Naive B cell (primary cell): ENCODE results near the gene APRT. TPM values are rescaled to one million over a fixed set of nuclear protein-coding genes. Genes with fewer than 3 reads are reported as not detected.

Experiments used
- ATAC-seq, 2 donors: fragments of 150-1000 bp; cut with Tn5 transposase; 2 replicates each; pipeline ENCODE4 v1.10.0; 2021; ENCODE audit warnings: low read depth in 2 of 2, mild to moderate bottlenecking in 2 of 2, moderate library complexity in 2 of 2
- DNase-seq: peaks from one replicate; pipeline ENCODE4 v3.0.0; 2022
- H3K27ac Mint-ChIP-seq, 6 donors: one replicate each; pipeline ENCODE4 v1.8.0; 2020 to 2022; ENCODE audit warnings: mild to moderate bottlenecking in 6 of 6, mixed read lengths in 6 of 6, moderate library complexity in 5 of 6, inconsistent platforms in 2 of 6
- H3K27me3 Mint-ChIP-seq, 3 donors: one replicate each; pipeline ENCODE4 v1.8.0; 2021 to 2022; ENCODE audit warnings: mixed read lengths in 3 of 3, mild to moderate bottlenecking in 1 of 3
- H3K36me3 Mint-ChIP-seq, 2 donors: one replicate each; pipeline ENCODE4 v1.8.0; 2020 to 2022; ENCODE audit warnings: mixed read lengths in 2 of 2, inconsistent platforms in 1 of 2, mild to moderate bottlenecking in 1 of 2
- H3K4me1 Mint-ChIP-seq, 3 donors: one replicate each; pipeline ENCODE4 v1.8.0; 2020 to 2022; ENCODE audit warnings: mixed read lengths in 3 of 3, inconsistent platforms in 1 of 3, mild to moderate bottlenecking in 1 of 3, moderate library complexity in 1 of 3
- H3K4me3 Mint-ChIP-seq, 8 donors: one replicate each; pipeline ENCODE4 v1.8.0; 2020 to 2022; ENCODE audit warnings: mild to moderate bottlenecking in 8 of 8, mixed read lengths in 8 of 8, moderate library complexity in 8 of 8, inconsistent platforms in 2 of 8
- H3K9me3 Mint-ChIP-seq, 7 donors: one replicate each; pipeline ENCODE4 v1.8.0; 2020 to 2022; ENCODE audit warnings: mixed read lengths in 7 of 7, mild to moderate bottlenecking in 5 of 7, inconsistent platforms in 2 of 7, moderate library complexity in 1 of 7
- polyA plus RNA-seq, 6 donors: library from polyadenylated mRNA; unstranded; fragments of 300-500 nt; fragmentation: Illumina TruSeq; gene quantifications; one replicate each; pipeline ENCODE4 v1.2.3, GENCODE V29; 2021; ENCODE audit warnings: low read depth in 6 of 6

The APRT gene
- polyA plus RNA-seq, 6 donors from 2014 or later: 330 to 484 (median 384) TPM

DNA sequence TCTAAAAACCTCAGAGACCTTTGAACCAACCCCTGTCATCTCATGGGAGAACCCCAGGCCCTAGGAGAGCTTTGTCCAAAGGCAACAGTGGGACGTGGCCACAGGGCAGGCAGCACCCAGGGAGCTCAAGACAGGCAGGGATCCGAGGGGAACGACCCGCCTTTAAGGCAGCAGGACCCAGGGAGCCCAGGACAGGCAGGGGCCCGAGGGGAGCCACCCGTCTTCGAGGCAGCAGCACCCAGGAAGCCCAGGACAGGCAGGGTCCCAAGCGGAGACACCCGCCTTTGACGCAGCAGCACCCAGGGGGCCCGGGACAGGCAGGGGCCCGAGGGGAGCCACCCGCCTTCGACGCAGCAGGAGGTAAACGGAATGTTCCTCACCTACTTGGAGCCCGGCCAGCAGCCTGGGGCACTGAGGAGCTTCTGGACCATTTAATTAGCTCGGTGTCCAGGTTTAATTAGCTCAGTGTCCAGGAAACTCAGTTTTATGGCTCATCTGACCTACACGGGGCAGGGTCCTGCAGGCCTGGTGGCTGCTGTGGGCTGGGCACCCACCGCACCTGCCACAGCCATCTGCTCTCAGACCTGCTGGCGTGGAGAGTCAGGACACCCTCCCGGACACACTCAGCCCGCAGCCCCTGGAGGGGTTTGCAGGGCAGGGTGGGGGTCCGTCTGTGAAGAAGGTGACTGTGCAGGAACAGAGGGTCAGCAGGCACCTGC, 51.1 kb downstream of the APRT start:
- ATAC-seq (no peak), DNase-seq (no peak)
- H3K27ac Mint-ChIP-seq: no peak overlapping the region
- no peak overlapping the region for H3K4me3 Mint-ChIP-seq
- peaks cover 0 to 1% (median 0%) of the 10 kb centered on the region in 7 donors for H3K9me3 Mint-ChIP-seq
- H3K27me3 Mint-ChIP-seq: no peaks in the 10 kb centered on the region
- H3K4me1 Mint-ChIP-seq: peaks cover 12 to 22% (median 21%) of the 10 kb centered on the region in 3 donors
- peaks cover 0 to 5% of the 10 kb centered on the region in 2 donors for H3K36me3 Mint-ChIP-seq

DNA sequence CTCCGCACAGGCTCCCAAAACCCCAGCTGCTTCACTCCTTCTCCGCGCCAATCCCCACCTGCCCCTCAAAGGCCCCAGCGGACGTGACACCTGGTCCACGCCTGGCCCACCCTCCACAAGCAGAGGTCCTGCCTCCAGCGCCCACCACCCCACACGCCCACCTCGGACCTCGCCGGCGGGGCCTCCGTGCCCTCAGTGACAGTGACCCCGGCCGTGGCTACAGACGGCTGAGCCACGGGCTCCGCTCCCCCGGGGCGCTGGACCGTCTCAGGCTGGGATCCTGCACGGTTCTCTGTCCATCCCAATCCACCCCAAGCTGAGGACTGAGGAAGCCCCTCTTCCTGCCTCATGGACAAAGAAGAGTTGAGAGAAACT, 51.8 kb downstream of the APRT start:
- H3K9me3 Mint-ChIP-seq: peaks cover 0 to 1% (median 0%) of the 10 kb centered on the region in 7 donors
- DNase-seq (no peak), ATAC-seq (no peak)
- peaks cover 0 to 5% of the 10 kb centered on the region in 2 donors for H3K36me3 Mint-ChIP-seq
- H3K4me1 Mint-ChIP-seq: peaks cover 9 to 25% (median 21%) of the 10 kb centered on the region in 3 donors
- H3K4me3 Mint-ChIP-seq: no peak overlapping the region
- H3K27me3 Mint-ChIP-seq: no peaks in the 10 kb centered on the region
- peak overlapping the region in 1 of 6 donors; percentile 52 for H3K27ac Mint-ChIP-seq

Other genes starting within 250 kb of the APRT start
- gene ZC3H18, start 241.5 kb downstream of the APRT start, polyA plus RNA-seq: 10 to 100 TPM in 2 of 6 donors, 1 to 10 TPM in 4; 2.5 to 21.7 (median 9.0) TPM
- gene IL17C, start 173.4 kb downstream of the APRT start, polyA plus RNA-seq: 1 to 10 TPM in 1 of 6 donors, under 1 TPM in 3, not detected in 2; 0.39 to 1.3 (median 0.86) TPM
- 1,000 to 10,000 TPM; 1,408 to 2,468 (median 1,616) TPM for gene CYBA, start 160.9 kb downstream of the APRT start, polyA plus RNA-seq
- 10 to 100 TPM in 5 of 6 donors, 1 to 10 TPM in 1; 9.7 to 36.1 (median 18.2) TPM for gene MVD, start 148.8 kb downstream of the APRT start, polyA plus RNA-seq
- gene SNAI3, start 125.4 kb downstream of the APRT start, polyA plus RNA-seq: 1 to 10 TPM; 1.4 to 9.0 (median 5.9) TPM
- gene RNF166, start 105.5 kb downstream of the APRT start, polyA plus RNA-seq: 10 to 100 TPM; 28.0 to 42.5 (median 33.0) TPM
- gene CTU2, start 105.4 kb downstream of the APRT start, polyA plus RNA-seq: 10 to 100 TPM in 5 of 6 donors, 1 to 10 TPM in 1; 9.8 to 16.8 (median 13.1) TPM
- gene PIEZO1, start 26.7 kb downstream of the APRT start, polyA plus RNA-seq: 10 to 100 TPM in 2 of 6 donors, 1 to 10 TPM in 4; 4.0 to 17.2 (median 6.2) TPM
- under 1 TPM in 5 of 6 donors, not detected in 1; 0.08 to 0.27 (median 0.17) TPM for gene CDT1, start 8.1 kb downstream of the APRT start, polyA plus RNA-seq
- gene GALNS, start 45.0 kb upstream of the APRT start, polyA plus RNA-seq: 10 to 100 TPM in 3 of 6 donors, 1 to 10 TPM in 3; 6.1 to 21.4 (median 9.5) TPM
- 100 to 1,000 TPM in 1 of 6 donors, 10 to 100 TPM in 5; 87.3 to 100 (median 90.9) TPM for gene TRAPPC2L, start 45.2 kb upstream of the APRT start, polyA plus RNA-seq
- not detected for gene PABPN1L, start 54.7 kb upstream of the APRT start, polyA plus RNA-seq
- gene CBFA2T3, start 165.3 kb upstream of the APRT start, polyA plus RNA-seq: 10 to 100 TPM in 3 of 6 donors, 1 to 10 TPM in 2, under 1 TPM in 1; 0.14 to 19.0 (median 10.0) TPM